ENCODE data around the gene DSG3.

- TF ChIP-seq POLR2AphosphoS5 (IDR thresholded peaks at IDR 0.05; ENCODE audit: borderline replicate concordance, low read depth, low read length) (no peak), EZH2 (IDR thresholded peaks at IDR 0.05) (no peak), FOXP2 (optimal IDR thresholded peaks at IDR 0.05; ENCODE audit: control extremely low read depth, extremely low read length, insufficient read depth) (no peak)
Observed at GRCh38 chr18:31487246-31488015, 39.9 kb downstream of the DSG3 start.

All from SK-N-MC (cell line).